BE2C (cell line): Measurements from ENCODE around the gene SMAP1.
"Not testable (repeated sequence)": the region's sequence is repeated elsewhere in the genome, so short reads cannot be mapped to it uniquely, and the experiment has no call there.

Experiments
- DNase-seq: peaks from one replicate; pipeline ENCODE4 v3.0.0-alpha.2; 2020
- H3K27me3 ChIP-seq: fragments of 250-450 bp; sonication (Bioruptor Pico); 2 replicates; pipeline ENCODE4 v1.5.1; 2020; ENCODE audit warnings: mild to moderate bottlenecking
- H3K36me3 ChIP-seq: fragments of 250-450 bp; sonication (Bioruptor Pico); 2 replicates; pipeline ENCODE4 v1.5.1; 2020; ENCODE audit warnings: mild to moderate bottlenecking
- H3K4me1 ChIP-seq: fragments of 250-450 bp; sonication (Bioruptor Pico); 2 replicates; pipeline ENCODE4 v1.5.1; 2020
- H3K4me3 ChIP-seq: 2 replicates; pipeline ENCODE4 v1.5.1; 2011; ENCODE audit warnings: low read depth, low read length
- H3K9me3 ChIP-seq: fragments of 250-450 bp; sonication (Bioruptor Pico); 2 replicates; pipeline ENCODE4 v1.5.1; 2020
- CTCF ChIP-seq: IDR thresholded peaks from 2 replicates; pipeline ENCODE4 v1.5.1; 2012; ENCODE audit warnings: mild to moderate bottlenecking, low read depth, low read length

SMAP1 gene

DNA sequence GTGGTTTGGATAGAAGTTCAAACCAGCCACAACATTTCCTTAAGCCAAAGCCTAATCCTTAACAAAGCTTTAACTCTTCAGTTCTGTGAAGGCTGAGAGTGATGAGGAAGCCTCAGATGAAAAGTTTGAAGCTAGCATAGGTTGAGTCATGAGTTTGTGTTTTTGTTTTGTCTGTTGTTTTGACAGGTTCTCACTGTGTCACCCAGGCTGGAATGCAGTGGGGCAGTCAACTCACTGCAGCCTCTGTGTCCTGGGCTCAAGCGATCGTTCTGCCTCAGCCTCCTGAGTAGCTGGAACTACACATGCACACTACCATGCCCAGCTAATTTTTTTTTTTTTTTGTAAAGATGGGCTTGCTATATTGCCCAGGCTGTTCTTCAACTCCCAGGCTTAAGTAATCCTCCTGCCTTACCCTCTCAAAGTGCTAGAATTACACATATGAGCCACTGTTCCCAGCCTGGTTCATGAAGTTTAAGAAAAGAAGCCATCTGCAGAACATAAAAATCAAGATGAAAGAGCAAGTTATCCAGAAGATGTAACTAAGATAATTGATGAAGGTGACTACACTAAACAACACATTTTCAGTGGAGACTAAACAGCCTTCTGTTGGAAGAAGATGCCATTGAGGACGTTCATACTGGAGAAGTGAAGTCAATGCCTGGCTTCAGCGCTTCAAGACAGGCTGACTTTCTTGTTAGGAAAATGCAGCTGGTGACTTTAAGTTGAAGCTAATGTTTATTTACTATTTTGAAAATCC lies 96.2 kb downstream of the SMAP1 start:
- no peaks in the 10 kb centered on the region for H3K4me1 ChIP-seq
- H3K27me3 ChIP-seq, result no peaks in the 10 kb centered on the region
- TF ChIP-seq CTCF, result no peak
- no peaks in the 10 kb centered on the region for H3K36me3 ChIP-seq
- no peaks in the 10 kb centered on the region for H3K9me3 ChIP-seq
- no peak overlapping the region for H3K4me3 ChIP-seq
- DNase-seq, result no peak

GRCh38 chr6:70764706-70765105 lies 97.0 kb downstream of the SMAP1 start:
- Histone ChIP-seq H3K27me3 (no peaks in the 10 kb centered on the region), H3K4me3 (no peak overlapping the region), H3K9me3 (no peaks in the 10 kb centered on the region), H3K4me1 (no peaks in the 10 kb centered on the region), H3K36me3 (no peaks in the 10 kb centered on the region)
- DNase-seq, result no peak
- no peak for TF ChIP-seq CTCF

DNA sequence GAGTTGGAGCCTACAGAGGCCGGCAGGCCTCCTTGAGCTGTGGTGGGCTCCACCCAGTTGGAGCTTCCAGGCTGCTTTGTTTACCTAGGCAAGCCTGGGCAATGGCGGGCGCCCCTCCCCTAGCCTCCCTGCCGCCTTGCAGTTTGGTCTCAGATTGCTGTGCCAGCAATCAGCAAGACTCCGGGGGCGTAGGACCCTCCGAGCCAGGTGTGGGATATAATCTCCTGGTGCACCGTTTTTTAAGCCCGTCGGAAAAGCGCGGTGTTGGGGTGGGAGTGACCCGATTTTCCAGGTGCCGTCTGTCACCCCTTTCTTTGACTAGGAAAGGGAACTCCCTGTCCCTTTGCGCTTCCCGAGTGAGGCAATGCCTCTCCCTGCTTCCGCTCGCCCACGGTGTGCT lies 103.7 kb downstream of the SMAP1 start:
- DNase-seq, H3K4me3 ChIP-seq, H3K9me3 ChIP-seq, H3K4me1 ChIP-seq, H3K36me3 ChIP-seq, H3K27me3 ChIP-seq: not testable (repeated sequence)

DNA sequence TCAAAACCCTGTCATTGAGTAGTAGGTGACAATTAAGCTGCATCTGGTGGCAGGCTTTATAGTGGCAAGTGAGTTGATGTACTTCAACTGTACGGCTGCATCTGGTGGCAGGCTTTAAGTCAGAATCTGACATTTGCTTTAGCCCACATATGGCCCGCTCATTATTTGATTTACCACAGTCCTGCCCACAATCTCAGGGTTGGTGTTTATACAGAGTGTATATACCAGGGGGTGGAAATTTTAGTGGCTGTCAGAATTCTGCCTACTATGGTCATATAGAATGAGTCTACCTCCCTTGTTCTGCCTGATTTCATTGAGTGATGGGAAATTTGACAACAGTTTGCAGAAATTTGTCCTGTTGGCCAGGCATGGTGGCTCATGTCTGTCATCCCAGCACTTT lies 112.3 kb downstream of the SMAP1 start:
- Histone ChIP-seq H3K4me1 (no peaks in the 10 kb centered on the region), H3K36me3 (no peaks in the 10 kb centered on the region), H3K27me3 (no peaks in the 10 kb centered on the region), H3K4me3 (no peak overlapping the region), H3K9me3 (no peaks in the 10 kb centered on the region)
- DNase-seq, result no peak
- no peak for TF ChIP-seq CTCF

DNA sequence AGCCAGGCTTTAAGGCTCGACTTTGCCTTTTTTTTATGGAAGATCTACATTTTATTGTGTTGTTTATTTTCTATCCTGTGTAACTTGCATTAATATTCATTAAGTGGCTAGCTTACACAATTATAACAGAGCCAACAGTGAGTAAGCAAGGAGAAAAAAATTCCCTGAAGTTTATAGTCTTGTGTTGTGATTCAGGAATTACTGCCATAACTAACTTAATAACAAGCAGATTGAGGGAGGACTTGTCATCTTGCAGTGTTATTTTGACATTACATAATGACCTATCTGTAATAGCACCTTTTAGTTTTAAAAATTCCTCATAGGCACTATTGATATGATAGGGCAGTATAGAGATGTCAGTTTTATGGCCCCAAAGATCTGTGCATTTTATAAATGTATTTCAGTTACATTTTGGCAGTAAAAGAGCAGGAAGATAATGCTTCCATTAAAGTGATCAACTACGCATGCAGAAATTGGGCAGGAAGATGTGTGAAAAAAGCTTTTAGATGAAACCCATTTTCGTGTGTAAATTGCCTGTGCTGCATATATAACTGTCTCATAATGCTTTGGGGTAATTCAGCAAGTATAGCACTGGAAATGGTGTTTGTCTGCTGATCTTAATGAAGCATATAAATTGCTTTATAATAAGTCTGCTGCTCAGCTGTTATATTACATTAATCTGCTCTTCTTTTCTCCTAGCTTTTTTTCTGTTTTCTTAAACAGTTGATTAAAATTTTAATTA lies 123.0 kb downstream of the SMAP1 start:
- no peak for DNase-seq
- no peak for TF ChIP-seq CTCF
- H3K4me3 ChIP-seq, result no peak overlapping the region
- no peaks in the 10 kb centered on the region for H3K27me3 ChIP-seq
- no peaks in the 10 kb centered on the region for H3K9me3 ChIP-seq
- no peaks in the 10 kb centered on the region for H3K36me3 ChIP-seq
- no peaks in the 10 kb centered on the region for H3K4me1 ChIP-seq

DNA sequence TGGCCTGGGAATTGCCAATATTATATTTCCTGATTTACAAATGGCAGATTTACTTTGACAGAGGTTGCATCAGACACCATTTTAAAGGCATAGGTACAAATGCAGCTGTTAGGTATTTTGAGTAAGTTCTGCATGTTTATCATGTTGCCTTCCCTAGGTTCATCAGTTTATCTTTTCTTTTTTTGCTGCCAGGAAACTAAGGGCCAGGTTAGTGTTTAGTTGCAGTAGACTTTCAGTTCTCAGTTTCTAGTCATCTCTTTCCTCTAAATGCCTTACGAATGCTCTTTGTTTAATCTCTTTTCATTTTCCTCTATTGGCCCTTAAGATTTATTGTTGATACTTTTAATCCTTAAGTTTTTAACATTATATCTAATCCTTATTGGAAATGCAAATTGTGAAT lies 129.9 kb downstream of the SMAP1 start:
- no peaks in the 10 kb centered on the region for H3K36me3 ChIP-seq
- H3K27me3 ChIP-seq, result no peaks in the 10 kb centered on the region
- H3K4me3 ChIP-seq, result no peak overlapping the region
- H3K4me1 ChIP-seq, result no peaks in the 10 kb centered on the region
- no peak for TF ChIP-seq CTCF
- DNase-seq, result no peak
- no peaks in the 10 kb centered on the region for H3K9me3 ChIP-seq
